Measurements from ENCODE around the gene C2CD3. TPM values are rescaled to one million over a fixed set of nuclear protein-coding genes. Genes with fewer than 3 reads are reported as not detected.

C2CD3 gene
- total RNA-seq, 4 donors from 2014 or later, result 11.4 to 30.1 (median 25.3) TPM

- WGBS, 2 donors (ENCODE audit: low coverage in 1 of 2), result 100% methylated on average over 1 of the region's 1 CpG; no CpG with 5 or more reads in 1 of the 2 donors
- Histone ChIP-seq H3K9me3 (no peaks in the 10 kb centered on the region), H3K27me3 (no peaks in the 10 kb centered on the region), H3K4me3 (no peak overlapping the region), H3K27ac (no peak overlapping the region), H3K36me3 (peaks cover 6 to 72% of the 10 kb centered on the region in 2 donors), H3K4me1 (no peaks in the 10 kb centered on the region)
- ATAC-seq, result no peak
- TF ChIP-seq CTCF (IDR thresholded peaks at IDR 0.05), result no peak
These were observed 35.9 kb upstream of the C2CD3 start for GRCh38 chr11:74206746-74207145.

GRCh38 chr11:74205181-74205580 is 34.4 kb upstream of the C2CD3 start:
- Histone ChIP-seq H3K36me3 (peaks cover 6 to 64% of the 10 kb centered on the region in 2 donors), H3K9me3 (no peaks in the 10 kb centered on the region), H3K27ac (no peak overlapping the region), H3K27me3 (no peaks in the 10 kb centered on the region), H3K4me1 (no peaks in the 10 kb centered on the region), H3K4me3 (no peak overlapping the region)
- ATAC-seq, result no peak
- no peak for TF ChIP-seq EP300 (IDR thresholded peaks at IDR 0.05)
- TF ChIP-seq POLR2A (IDR thresholded peaks at IDR 0.05), result no peak
- no peak for TF ChIP-seq CTCF (IDR thresholded peaks at IDR 0.05)
- TF ChIP-seq POLR2AphosphoS5 (IDR thresholded peaks at IDR 0.05), result no peak
- 93 to 100% methylated on average over 1 of the region's 1 CpG for WGBS, 2 donors (ENCODE audit: low coverage in 1 of 2)

GRCh38 chr11:74204701-74205100 is 33.9 kb upstream of the C2CD3 start:
- Histone ChIP-seq H3K9me3 (no peaks in the 10 kb centered on the region), H3K4me3 (no peak overlapping the region), H3K27ac (no peak overlapping the region), H3K27me3 (no peaks in the 10 kb centered on the region), H3K4me1 (no peaks in the 10 kb centered on the region), H3K36me3 (peaks cover 5 to 59% of the 10 kb centered on the region in 2 donors)
- ATAC-seq, result no peak
- 90 to 95% methylated on average over 1 of the region's 1 CpG for WGBS, 2 donors (ENCODE audit: low coverage in 1 of 2)
- TF ChIP-seq POLR2A (IDR thresholded peaks at IDR 0.05), result no peak
- no peak for TF ChIP-seq CTCF (IDR thresholded peaks at IDR 0.05)
- no peak for TF ChIP-seq POLR2AphosphoS5 (IDR thresholded peaks at IDR 0.05)
- TF ChIP-seq EP300 (IDR thresholded peaks at IDR 0.05), result no peak

GRCh38 chr11:74203966-74204365 is 33.2 kb upstream of the C2CD3 start:
- Histone ChIP-seq H3K27me3 (no peaks in the 10 kb centered on the region), H3K36me3 (peaks cover 0 to 52% of the 10 kb centered on the region in 2 donors), H3K27ac (no peak overlapping the region), H3K4me3 (no peak overlapping the region), H3K9me3 (no peaks in the 10 kb centered on the region), H3K4me1 (no peaks in the 10 kb centered on the region)
- TF ChIP-seq POLR2AphosphoS5 (IDR thresholded peaks at IDR 0.05) (no peak), EP300 (IDR thresholded peaks at IDR 0.05) (no peak), CTCF (IDR thresholded peaks at IDR 0.05) (no peak), POLR2A (IDR thresholded peaks at IDR 0.05) (no peak)
- 86% methylated on average over 1 to 2 of the region's 2 CpGs for WGBS, 2 donors (ENCODE audit: low coverage in 1 of 2)
- no peak for ATAC-seq

GRCh38 chr11:74196781-74197486 is 26.1 kb upstream of the C2CD3 start:
- WGBS, 2 donors (ENCODE audit: low coverage in 1 of 2), result 79 to 95% methylated on average over 2 of the region's 2 CpGs
- TF ChIP-seq POLR2A (IDR thresholded peaks at IDR 0.05) (no peak), CTCF (IDR thresholded peaks at IDR 0.05) (no peak), POLR2AphosphoS5 (IDR thresholded peaks at IDR 0.05) (no peak), EP300 (IDR thresholded peaks at IDR 0.05) (no peak)
- no peaks in the 10 kb centered on the region for H3K4me1 ChIP-seq
- H3K9me3 ChIP-seq, result no peaks in the 10 kb centered on the region
- ATAC-seq, result no peak
- peaks cover 0 to 2% of the 10 kb centered on the region in 2 donors for H3K36me3 ChIP-seq
- no peaks in the 10 kb centered on the region for H3K27me3 ChIP-seq
- H3K4me3 ChIP-seq, result no peak overlapping the region
- H3K27ac ChIP-seq, result no peak overlapping the region

Measured in gastroesophageal sphincter (tissue), 4 donors.